Measurements from ENCODE around the gene ZSCAN9.

Gene ZSCAN9

DNA sequence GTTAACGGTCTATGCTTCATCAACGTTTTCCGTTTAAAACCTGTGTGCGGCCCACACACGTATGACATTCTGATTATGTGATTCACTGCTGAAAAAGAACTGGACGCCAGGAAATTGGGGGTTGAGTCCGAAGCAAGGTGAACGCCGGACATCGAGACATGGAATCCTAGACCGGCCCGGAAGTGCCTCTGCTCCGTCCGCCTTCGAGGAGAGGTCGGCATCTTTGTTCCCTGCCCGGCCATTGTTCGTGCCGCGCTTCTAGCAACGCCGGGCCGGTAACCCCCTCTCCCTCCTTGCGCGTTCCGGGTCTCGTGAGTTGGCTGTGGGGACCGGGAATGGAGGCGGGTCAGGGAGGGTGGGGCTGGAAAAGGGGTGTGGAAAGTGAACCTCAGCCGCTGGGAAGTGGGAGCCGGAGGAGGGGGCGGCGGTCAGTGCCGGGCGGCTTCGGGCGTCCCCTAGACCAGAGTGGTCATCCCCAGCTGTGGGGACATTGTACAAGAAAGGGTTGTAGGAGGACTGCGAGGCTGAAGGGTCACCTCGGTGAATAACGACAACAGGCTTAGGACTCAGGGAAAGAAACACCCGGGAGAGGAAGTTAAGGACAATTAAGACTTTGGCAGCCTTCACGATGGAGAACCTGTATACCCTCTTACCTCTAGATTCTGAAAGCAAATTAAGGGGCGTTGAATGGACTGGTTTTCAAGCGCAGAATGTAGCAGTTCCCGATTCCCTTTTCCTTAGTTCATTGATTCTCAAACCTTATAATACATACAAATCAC, at the start of gene ZSCAN9:
ZSCAN9 (plus strand) TSS at position 220 of the 779 bp plus-strand sequence. CDS start 1,810 bp downstream, outside the sequence.
- DNase-seq (ENCODE audit: extremely low read depth, low read depth) = peak; percentile 62
- TF ChIP-seq, protein P1, sequence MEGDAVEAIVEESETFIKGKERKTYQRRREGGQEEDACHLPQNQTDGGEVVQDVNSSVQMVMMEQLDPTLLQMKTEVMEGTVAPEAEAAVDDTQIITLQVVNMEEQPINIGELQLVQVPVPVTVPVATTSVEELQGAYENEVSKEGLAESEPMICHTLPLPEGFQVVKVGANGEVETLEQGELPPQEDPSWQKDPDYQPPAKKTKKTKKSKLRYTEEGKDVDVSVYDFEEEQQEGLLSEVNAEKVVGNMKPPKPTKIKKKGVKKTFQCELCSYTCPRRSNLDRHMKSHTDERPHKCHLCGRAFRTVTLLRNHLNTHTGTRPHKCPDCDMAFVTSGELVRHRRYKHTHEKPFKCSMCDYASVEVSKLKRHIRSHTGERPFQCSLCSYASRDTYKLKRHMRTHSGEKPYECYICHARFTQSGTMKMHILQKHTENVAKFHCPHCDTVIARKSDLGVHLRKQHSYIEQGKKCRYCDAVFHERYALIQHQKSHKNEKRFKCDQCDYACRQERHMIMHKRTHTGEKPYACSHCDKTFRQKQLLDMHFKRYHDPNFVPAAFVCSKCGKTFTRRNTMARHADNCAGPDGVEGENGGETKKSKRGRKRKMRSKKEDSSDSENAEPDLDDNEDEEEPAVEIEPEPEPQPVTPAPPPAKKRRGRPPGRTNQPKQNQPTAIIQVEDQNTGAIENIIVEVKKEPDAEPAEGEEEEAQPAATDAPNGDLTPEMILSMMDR (IDR thresholded peaks at IDR 0.05; ENCODE audit: low read depth, low read length) = no peak

DNA sequence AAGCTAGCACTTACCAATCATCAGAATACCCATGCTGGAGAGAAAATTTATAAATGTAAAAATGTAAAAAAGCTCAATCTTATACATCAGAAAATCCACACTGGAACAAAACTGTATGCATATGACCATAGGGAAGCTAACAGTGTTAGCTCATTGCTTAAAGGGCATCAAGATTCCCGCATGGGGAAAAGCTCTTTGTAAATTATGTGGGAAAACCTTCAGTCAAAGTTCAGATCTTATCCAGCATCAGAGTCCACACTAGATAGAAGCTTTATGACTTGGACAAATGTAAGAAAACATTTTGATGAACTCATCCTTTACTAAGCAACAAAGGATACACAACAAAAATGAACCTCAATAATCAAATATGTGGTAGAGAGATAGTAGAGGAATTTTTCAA, 48.7 kb upstream of the ZSCAN9 start:
- DNase-seq (ENCODE audit: extremely low read depth, low read depth) = no peak
- TF ChIP-seq, protein P1 (IDR thresholded peaks at IDR 0.05; ENCODE audit: low read depth, low read length) = no peak

DNA sequence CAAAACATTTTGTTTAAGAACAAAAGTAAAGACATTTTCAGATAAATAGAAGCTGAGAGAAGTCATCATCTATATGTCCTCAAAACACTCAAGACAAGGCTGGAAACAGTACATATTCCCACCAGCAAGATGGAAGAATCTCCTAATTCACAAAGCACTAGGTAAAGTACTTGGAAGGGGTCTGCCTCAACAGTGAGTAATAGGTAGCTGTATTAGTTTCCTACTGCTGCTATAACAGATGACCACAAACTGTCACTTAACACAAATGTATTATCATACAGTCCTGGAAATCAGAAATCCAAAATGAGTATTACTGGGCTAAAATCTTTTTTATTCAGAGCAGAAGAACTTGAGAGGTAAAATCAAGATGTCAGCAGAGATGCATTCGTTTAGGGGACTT, 42.8 kb upstream of the ZSCAN9 start:
- TF ChIP-seq, protein P1 (IDR thresholded peaks at IDR 0.05; ENCODE audit: low read depth, low read length) = no peak
- DNase-seq (ENCODE audit: extremely low read depth, low read depth) = no peak

GRCh38 chr6:28188111-28188979, 36.7 kb upstream of the ZSCAN9 start:
- DNase-seq (ENCODE audit: extremely low read depth, low read depth) = no peak
- TF ChIP-seq, protein P1 (IDR thresholded peaks at IDR 0.05; ENCODE audit: low read depth, low read length) = no peak

GRCh38 chr6:28200020-28200419, 25.1 kb upstream of the ZSCAN9 start:
- TF ChIP-seq, protein P1 (IDR thresholded peaks at IDR 0.05; ENCODE audit: low read depth, low read length) = no peak
- DNase-seq (ENCODE audit: extremely low read depth, low read depth) = no peak

DNA sequence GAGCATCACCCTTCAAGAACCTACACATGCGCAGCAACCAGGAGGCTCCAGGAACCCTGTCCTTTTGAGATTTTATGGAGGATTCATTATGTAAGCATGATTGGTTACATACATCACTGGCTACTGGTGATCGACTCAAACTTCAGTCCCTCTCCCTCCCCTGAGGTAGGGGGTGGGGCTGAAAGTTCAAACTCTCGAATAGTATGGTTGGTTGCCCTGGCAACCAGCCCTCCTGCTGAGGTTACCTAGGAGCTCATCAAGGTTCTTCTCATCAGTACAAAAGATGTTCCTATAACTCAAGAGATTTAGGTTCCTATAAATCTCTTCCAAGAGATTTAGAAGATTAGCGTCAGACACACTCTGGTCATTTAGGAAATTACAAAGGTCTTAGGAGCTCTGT, 21.9 kb upstream of the ZSCAN9 start:
- no peak for DNase-seq (ENCODE audit: extremely low read depth, low read depth)
- TF ChIP-seq, protein P1 (IDR thresholded peaks at IDR 0.05; ENCODE audit: low read depth, low read length) = no peak

- TF ChIP-seq, protein P1 (IDR thresholded peaks at IDR 0.05; ENCODE audit: low read depth, low read length) = no peak
- no peak for DNase-seq (ENCODE audit: extremely low read depth, low read depth)
Measured at GRCh38 chr6:28205879-28206278, 19.2 kb upstream of the ZSCAN9 start.

Measured in AG09319 (cell line).